ENCODE data around the gene CFDP1.

The CFDP1 gene

DNA sequence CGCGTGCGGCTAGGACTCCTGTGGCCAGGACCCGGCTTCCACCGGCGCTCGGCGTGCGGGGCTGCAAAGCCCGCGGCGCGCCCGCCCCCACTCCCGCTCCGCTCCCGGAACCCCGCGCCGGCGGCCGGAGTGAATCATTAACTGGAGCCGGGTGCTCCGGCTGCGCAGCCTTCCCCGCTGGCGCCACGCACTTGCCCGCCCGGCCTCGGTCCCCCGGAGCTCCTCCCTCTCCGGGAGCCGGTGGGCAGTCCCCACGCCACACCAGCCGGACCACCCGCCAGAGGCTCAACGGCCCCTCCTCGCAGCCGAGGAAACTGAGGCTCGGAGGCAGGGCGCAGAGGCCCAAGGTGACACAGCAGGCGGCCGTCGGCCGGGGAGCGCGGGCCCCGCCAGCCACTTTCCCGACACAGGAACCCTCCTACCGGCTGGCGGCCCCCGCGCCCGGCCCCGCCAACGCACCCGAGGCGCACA lies 182.5 kb downstream of the CFDP1 start:
- Histone ChIP-seq H3K9ac (ENCODE audit: low read depth, low read length, poor library complexity, severe bottlenecking) (no peak overlapping the region), H3K4me1 (ENCODE audit: insufficient read depth, low read length, poor library complexity, severe bottlenecking) (no peaks in the 10 kb centered on the region)

GRCh38 chr16:75250089-75250808 lies 183.1 kb downstream of the CFDP1 start:
- Histone ChIP-seq H3K36me3 (ENCODE audit: insufficient read depth, low read length) (no peaks in the 10 kb centered on the region), H3F3A (ENCODE audit: low read depth) (no peaks in the 10 kb centered on the region), H3K27me3 (ENCODE audit: insufficient read depth, low read length, poor library complexity, severe bottlenecking) (peaks cover 3% of the 10 kb centered on the region), H3K9me2 (replicated peaks; ENCODE audit: low read depth, low read length) (no peaks in the 10 kb centered on the region), H3K4me3 (ENCODE audit: low read length, poor library complexity, severe bottlenecking) (no peak overlapping the region), H4K20me1 (ENCODE audit: insufficient read depth, low read length, poor library complexity, severe bottlenecking) (no peaks in the 10 kb centered on the region), H3K4me2 (ENCODE audit: low read depth, low read length, poor library complexity, severe bottlenecking) (no peak overlapping the region), H3K79me2 (ENCODE audit: insufficient read depth, low read length) (no peaks in the 10 kb centered on the region), H3K9me3 (ENCODE audit: insufficient read depth, low read depth, low read length) (no peaks in the 10 kb centered on the region), H3K4me1 (ENCODE audit: insufficient read depth, low read length, poor library complexity, severe bottlenecking) (no peaks in the 10 kb centered on the region), H3K9ac (ENCODE audit: low read depth, low read length, poor library complexity, severe bottlenecking) (no peak overlapping the region), H2AFZ (ENCODE audit: low read length) (no peak overlapping the region)
- TF ChIP-seq, protein P1, sequence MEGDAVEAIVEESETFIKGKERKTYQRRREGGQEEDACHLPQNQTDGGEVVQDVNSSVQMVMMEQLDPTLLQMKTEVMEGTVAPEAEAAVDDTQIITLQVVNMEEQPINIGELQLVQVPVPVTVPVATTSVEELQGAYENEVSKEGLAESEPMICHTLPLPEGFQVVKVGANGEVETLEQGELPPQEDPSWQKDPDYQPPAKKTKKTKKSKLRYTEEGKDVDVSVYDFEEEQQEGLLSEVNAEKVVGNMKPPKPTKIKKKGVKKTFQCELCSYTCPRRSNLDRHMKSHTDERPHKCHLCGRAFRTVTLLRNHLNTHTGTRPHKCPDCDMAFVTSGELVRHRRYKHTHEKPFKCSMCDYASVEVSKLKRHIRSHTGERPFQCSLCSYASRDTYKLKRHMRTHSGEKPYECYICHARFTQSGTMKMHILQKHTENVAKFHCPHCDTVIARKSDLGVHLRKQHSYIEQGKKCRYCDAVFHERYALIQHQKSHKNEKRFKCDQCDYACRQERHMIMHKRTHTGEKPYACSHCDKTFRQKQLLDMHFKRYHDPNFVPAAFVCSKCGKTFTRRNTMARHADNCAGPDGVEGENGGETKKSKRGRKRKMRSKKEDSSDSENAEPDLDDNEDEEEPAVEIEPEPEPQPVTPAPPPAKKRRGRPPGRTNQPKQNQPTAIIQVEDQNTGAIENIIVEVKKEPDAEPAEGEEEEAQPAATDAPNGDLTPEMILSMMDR (conservative IDR thresholded peaks at IDR 0.05; ENCODE audit: low read length): no peak
- TF ChIP-seq EZH2phosphoT487 (IDR thresholded peaks at IDR 0.05; ENCODE audit: borderline replicate concordance): no peak

More for the DNA sequence above, 182.5 kb downstream of the CFDP1 start:
- Histone ChIP-seq H4K20me1 (ENCODE audit: insufficient read depth, low read length, poor library complexity, severe bottlenecking) (no peaks in the 10 kb centered on the region), H3K27me3 (ENCODE audit: insufficient read depth, low read length, poor library complexity, severe bottlenecking) (peaks cover 3% of the 10 kb centered on the region), H3K9me3 (ENCODE audit: insufficient read depth, low read depth, low read length) (no peaks in the 10 kb centered on the region), H3F3A (ENCODE audit: low read depth) (no peaks in the 10 kb centered on the region), H3K4me3 (ENCODE audit: low read length, poor library complexity, severe bottlenecking) (no peak overlapping the region), H2AFZ (ENCODE audit: low read length) (no peak overlapping the region), H3K36me3 (ENCODE audit: insufficient read depth, low read length) (no peaks in the 10 kb centered on the region), H3K79me2 (ENCODE audit: insufficient read depth, low read length) (no peaks in the 10 kb centered on the region), H3K9me2 (replicated peaks; ENCODE audit: low read depth, low read length) (no peaks in the 10 kb centered on the region), H3K4me2 (ENCODE audit: low read depth, low read length, poor library complexity, severe bottlenecking) (no peak overlapping the region)
- TF ChIP-seq, protein P1 (conservative IDR thresholded peaks at IDR 0.05; ENCODE audit: low read length): no peak
- TF ChIP-seq EZH2phosphoT487 (IDR thresholded peaks at IDR 0.05; ENCODE audit: borderline replicate concordance): no peak

- Histone ChIP-seq H3K27me3 (ENCODE audit: insufficient read depth, low read length, poor library complexity, severe bottlenecking) (peaks cover under 1% of the 10 kb centered on the region), H2AFZ (ENCODE audit: low read length) (no peak overlapping the region), H4K20me1 (ENCODE audit: insufficient read depth, low read length, poor library complexity, severe bottlenecking) (no peaks in the 10 kb centered on the region), H3K9me2 (replicated peaks; ENCODE audit: low read depth, low read length) (no peaks in the 10 kb centered on the region), H3K9me3 (ENCODE audit: insufficient read depth, low read depth, low read length) (no peaks in the 10 kb centered on the region), H3K4me2 (ENCODE audit: low read depth, low read length, poor library complexity, severe bottlenecking) (no peak overlapping the region), H3K9ac (ENCODE audit: low read depth, low read length, poor library complexity, severe bottlenecking) (no peak overlapping the region), H3K4me1 (ENCODE audit: insufficient read depth, low read length, poor library complexity, severe bottlenecking) (peaks cover 8% of the 10 kb centered on the region), H3K4me3 (ENCODE audit: low read length, poor library complexity, severe bottlenecking) (no peak overlapping the region), H3K79me2 (ENCODE audit: insufficient read depth, low read length) (no peaks in the 10 kb centered on the region), H3K36me3 (ENCODE audit: insufficient read depth, low read length) (no peaks in the 10 kb centered on the region), H3F3A (ENCODE audit: low read depth) (no peaks in the 10 kb centered on the region)
- TF ChIP-seq, protein P1 (conservative IDR thresholded peaks at IDR 0.05; ENCODE audit: low read length): no peak
- TF ChIP-seq EZH2phosphoT487 (IDR thresholded peaks at IDR 0.05; ENCODE audit: borderline replicate concordance): no peak
Observed at GRCh38 chr16:75249441-75249840, 183.9 kb downstream of the CFDP1 start.

Data from Loucy (cell line).